HEK293 (cell line): Measurements from ENCODE around the gene ING1.

Source experiments
- CTCF ChIP-seq: fragments of 450-650 bp; formaldehyde crosslinking; IDR thresholded peaks from 2 replicates; pipeline ENCODE4 v1.5.1; 2016; ENCODE audit warnings: missing biosample characterization, missing genetic modification characterization
- OSR2 ChIP-seq: fragments of 450-650 bp; formaldehyde crosslinking; IDR thresholded peaks from 2 replicates; pipeline ENCODE4 v1.5.1; 2016; ENCODE audit warnings: missing biosample characterization, missing genetic modification characterization
- ZNF133 ChIP-seq: fragments of 450-650 bp; formaldehyde crosslinking; IDR thresholded peaks from 2 replicates; pipeline ENCODE4 v1.5.1; 2016; ENCODE audit warnings: missing biosample characterization, missing genetic modification characterization
- ZNF23 ChIP-seq: fragments of 450-650 bp; formaldehyde crosslinking; IDR thresholded peaks from 2 replicates; pipeline ENCODE4 v1.5.1; 2016; ENCODE audit warnings: missing biosample characterization, missing genetic modification characterization, borderline replicate concordance
- ZNF416 ChIP-seq: fragments of 450-650 bp; formaldehyde crosslinking; IDR thresholded peaks from 2 replicates; pipeline ENCODE4 v1.5.1; 2016; ENCODE audit warnings: missing biosample characterization, missing genetic modification characterization

- TF ChIP-seq ZNF416 (tag by site-specific recombination) (no peak), OSR2 (no peak), ZNF133 (no peak), ZNF23 (tag by site-specific recombination) (no peak), CTCF (tag by site-specific recombination) (no peak)
These were observed 57.2 kb downstream of the ING1 start for GRCh38 chr13:110770678-110771077.
